CD14-positive monocyte (primary cell): Measurements from ENCODE around the gene AMOTL2. TPM values are rescaled to one million over a fixed set of nuclear protein-coding genes. Genes with fewer than 3 reads are reported as not detected.
A peak's percentile ranks its signal among the peaks of the same experiment; 100 is the strongest.

Experiments used
- DNase-seq, 3 donors: peaks; one replicate each; pipeline ENCODE4 v3.0.0-alpha.2; 2011 to 2022
- H2AFZ ChIP-seq: 2 replicates; pipeline ENCODE4 v1.6.0; 2012; ENCODE audit warnings: mild to moderate bottlenecking, low read depth, low read length, inconsistent platforms; ENCODE audit not compliant: insufficient read depth, poor library complexity, severe bottlenecking
- H3K27ac ChIP-seq, 2 donors: 1 replicate in 1 of 2; 2 replicates in 1 of 2; pipeline ENCODE4 v1.5.1; 2012 to 2013; ENCODE audit warnings: low read length in 2 of 2, control low read depth in 1 of 2, inconsistent platforms in 1 of 2, low read depth in 1 of 2, mild to moderate bottlenecking in 1 of 2
- H3K27me3 ChIP-seq, 2 donors: one replicate each; pipeline versions ENCODE4 v1.6.0 to v1.6.1; 2011 to 2013; ENCODE audit warnings: low read length in 2 of 2; ENCODE audit not compliant: control insufficient read depth in 2 of 2, insufficient read depth in 2 of 2
- H3K36me3 ChIP-seq, 2 donors: replicated peaks in 1 of 2; 1 replicate in 1 of 2; 2 replicates in 1 of 2; pipeline versions ENCODE4 v1.5.1 to v1.6.1; 2012 to 2013; ENCODE audit warnings: low read length in 2 of 2, control low read depth in 1 of 2, inconsistent platforms in 1 of 2, mild to moderate bottlenecking in 1 of 2; ENCODE audit not compliant: insufficient read depth in 2 of 2, control insufficient read depth in 1 of 2
- H3K4me1 ChIP-seq, 2 donors: 1 replicate in 1 of 2; 2 replicates in 1 of 2; pipeline versions ENCODE4 v1.5.1 to v1.6.1; 2012 to 2013; ENCODE audit warnings: low read length in 2 of 2, control low read depth in 1 of 2, inconsistent platforms in 1 of 2, mild to moderate bottlenecking in 1 of 2, moderate library complexity in 1 of 2; ENCODE audit not compliant: insufficient read depth in 2 of 2, control insufficient read depth in 1 of 2
- H3K4me2 ChIP-seq: replicated peaks from 2 replicates; pipeline ENCODE3; 2012; ENCODE audit warnings: low read length, moderate library complexity, mild to moderate bottlenecking; ENCODE audit not compliant: poor library complexity, severe bottlenecking; ENCODE audit errors: extremely low read depth
- H3K4me3 ChIP-seq, 3 experiments: fragments of 200-600 bp in 1 of 3; sonication (generic) in 1 of 3; replicated peaks in 1 of 3; 1 replicate in 2 of 3; 2 replicates in 1 of 3; pipeline ENCODE4 v1.5.1; 2011 to 2013; ENCODE audit warnings: low read length in 3 of 3, mild to moderate bottlenecking in 3 of 3, control low read depth in 2 of 3, low read depth in 2 of 3, inconsistent platforms in 1 of 3, moderate library complexity in 1 of 3
- H3K79me2 ChIP-seq: 2 replicates; pipeline ENCODE4 v1.6.0; 2012; ENCODE audit warnings: mild to moderate bottlenecking, control low read depth, inconsistent platforms, low read length, moderate library complexity; ENCODE audit not compliant: insufficient read depth
- H3K9ac ChIP-seq: 2 replicates; pipeline ENCODE4 v1.6.0; 2017; ENCODE audit warnings: low read length, mild to moderate bottlenecking; ENCODE audit not compliant: insufficient read depth, poor library complexity, severe bottlenecking
- H3K9me3 ChIP-seq, 2 donors: replicated peaks in 1 of 2; 1 replicate in 1 of 2; 2 replicates in 1 of 2; pipeline versions ENCODE4 v1.5.1 to v1.6.1; 2012 to 2013; ENCODE audit warnings: low read length in 2 of 2, control low read depth in 1 of 2; ENCODE audit not compliant: control insufficient read depth in 1 of 2, insufficient read depth in 1 of 2
- H4K20me1 ChIP-seq: 2 replicates; pipeline ENCODE4 v1.6.0; 2012; ENCODE audit warnings: mild to moderate bottlenecking, low read length, control low read depth, moderate library complexity; ENCODE audit not compliant: insufficient read depth
- H3K27ac Mint-ChIP-seq, 7 donors: one replicate each; pipeline ENCODE4 v1.8.0; 2020; ENCODE audit warnings: mild to moderate bottlenecking in 7 of 7, mixed read lengths in 7 of 7, moderate library complexity in 6 of 7, inconsistent platforms in 2 of 7
- H3K27me3 Mint-ChIP-seq, 3 donors: one replicate each; pipeline ENCODE4 v1.8.0; 2021 to 2022; ENCODE audit warnings: low read depth in 3 of 3, mild to moderate bottlenecking in 3 of 3, mixed read lengths in 3 of 3, moderate library complexity in 3 of 3, inconsistent platforms in 1 of 3
- H3K36me3 Mint-ChIP-seq, 2 donors: one replicate each; pipeline ENCODE4 v1.8.0; 2020; ENCODE audit warnings: mixed read lengths in 2 of 2, inconsistent platforms in 1 of 2, mild to moderate bottlenecking in 1 of 2
- H3K4me1 Mint-ChIP-seq: one replicate; pipeline ENCODE4 v1.8.0; 2020; ENCODE audit warnings: mild to moderate bottlenecking, mixed read lengths
- H3K4me3 Mint-ChIP-seq, 2 donors: one replicate each; pipeline ENCODE4 v1.8.0; 2020; ENCODE audit warnings: mild to moderate bottlenecking in 2 of 2, mixed read lengths in 2 of 2, moderate library complexity in 1 of 2
- H3K9me3 Mint-ChIP-seq, 7 donors: one replicate each; pipeline ENCODE4 v1.8.0; 2020 to 2022; ENCODE audit warnings: mixed read lengths in 7 of 7, mild to moderate bottlenecking in 6 of 7, moderate library complexity in 6 of 7, inconsistent platforms in 2 of 7
- CTCF ChIP-seq: fragments of 200-600 bp; IDR thresholded peaks from one replicate; pipeline ENCODE4 v1.8.0; 2022; ENCODE audit warnings: antibody characterized with exemption, mild to moderate bottlenecking
- WGBS: methylation state at CpG from one replicate; pipeline ENCODE4 v1.1.5; 2013; ENCODE audit warnings: missing lambda C conversion rate; ENCODE audit not compliant: insufficient coverage; 5-methylcytosine and 5-hydroxymethylcytosine counted together
- intact Hi-C, 2 donors: fragments of 100-400 bp; cut with micrococcal nuclease; formaldehyde crosslinking; loops; one replicate each; pipeline versions ENCODE4 v1.15.0 to v1.15.1; 2023
- polyA plus RNA-seq, 3 donors: library from polyadenylated mRNA; depleted of rRNA in 1 of 3; unstranded in 2 of 3; stranded (reverse) in 1 of 3; fragments of 300-500 nt in 2 of 3; fragments of >200 nt in 1 of 3; fragmentation: Illumina TruSeq in 2 of 3; gene quantifications; 1 replicate in 2 of 3; 2 replicates in 1 of 3; pipeline ENCODE4 v1.2.3, GENCODE V29; 2012 to 2021

AMOTL2 gene
- polyA plus RNA-seq, 3 donors, result 0.01 TPM; not detected in 2

- Mint-ChIP-seq H3K4me3 (no peak overlapping the region), H3K36me3 (no peaks in the 10 kb centered on the region), H3K27me3 (peaks cover 11 to 31% (median 17%) of the 10 kb centered on the region in 3 donors), H3K9me3 (peaks cover 0 to 2% (median 0%) of the 10 kb centered on the region in 7 donors), H3K4me1 (peaks cover 9% of the 10 kb centered on the region), H3K27ac (peak overlapping the region in 1 of 7 donors; percentile 84)
- Histone ChIP-seq H2AFZ (no peak overlapping the region), H3K4me1 (no peaks in the 10 kb centered on the region), H3K27ac (no peak overlapping the region), H4K20me1 (no peaks in the 10 kb centered on the region), H3K36me3 (no peaks in the 10 kb centered on the region), H3K4me2 (no peak overlapping the region), H3K27me3 (peaks cover 0 to 2% of the 10 kb centered on the region in 2 donors), H3K4me3 (no peak overlapping the region), H3K9ac (no peak overlapping the region), H3K79me2 (no peaks in the 10 kb centered on the region), H3K9me3 (no peaks in the 10 kb centered on the region)
- WGBS, result 84% methylated on average over 5 of the region's 8 CpGs
- intact Hi-C loops, result no loop called here
- TF ChIP-seq CTCF, result no peak
- no peak for DNase-seq
Measured at GRCh38 chr3:134381831-134382442, 7.7 kb upstream of the AMOTL2 start.

GRCh38 chr3:134381076-134381475 is 6.8 kb upstream of the AMOTL2 start:
- WGBS, result 14% methylated on average over 1 of the region's 1 CpG
- H3K36me3 ChIP-seq, result no peaks in the 10 kb centered on the region
- TF ChIP-seq CTCF, result no peak
- Mint-ChIP-seq H3K9me3 (peaks cover 0 to 2% (median 0%) of the 10 kb centered on the region in 7 donors), H3K36me3 (no peaks in the 10 kb centered on the region), H3K4me1 (peaks cover 9% of the 10 kb centered on the region), H3K27me3 (peaks cover 17 to 39% (median 22%) of the 10 kb centered on the region in 3 donors), H3K4me3 (peak overlapping the region in 1 of 2 donors; percentile 24), H3K27ac (no peak overlapping the region)
- no peak overlapping the region for H3K4me2 ChIP-seq
- peaks cover 0 to 3% of the 10 kb centered on the region in 2 donors for H3K9me3 ChIP-seq
- no peak overlapping the region for H2AFZ ChIP-seq
- no peaks in the 10 kb centered on the region for H4K20me1 ChIP-seq
- intact Hi-C loops, result no loop called here
- H3K27ac ChIP-seq, result no peak overlapping the region
- H3K4me3 ChIP-seq, result no peak overlapping the region
- H3K4me1 ChIP-seq, result no peaks in the 10 kb centered on the region
- no peaks in the 10 kb centered on the region for H3K79me2 ChIP-seq
- no peak overlapping the region for H3K9ac ChIP-seq
- H3K27me3 ChIP-seq, result peaks cover 5 to 11% of the 10 kb centered on the region in 2 donors
- DNase-seq, result no peak
